Neural cell (in vitro differentiated cells): ENCODE results near the gene BMP8B. TPM values are rescaled to one million over a fixed set of nuclear protein-coding genes. Genes with fewer than 3 reads are reported as not detected.

Source experiments
- H2AFZ ChIP-seq: fragments of 200-600, 300-800 bp; sonication (generic), shearing (Covaris generic); 2 replicates; pipeline ENCODE4 v1.6.0; 2014; ENCODE audit warnings: low read depth, mild to moderate bottlenecking, antibody characterized with exemption, low read length, moderate library complexity
- H3F3A ChIP-seq: fragments of 200-600 bp; shearing (Covaris generic); 2 replicates; pipeline ENCODE4 v1.6.1; 2016; ENCODE audit warnings: mild to moderate bottlenecking, moderate library complexity, mixed read lengths, antibody characterized with exemption, low read length; ENCODE audit not compliant: insufficient read depth, poor library complexity, severe bottlenecking
- H3K27ac ChIP-seq: fragments of 200-600, 300-800 bp; sonication (generic), shearing (Covaris generic); 2 replicates; pipeline ENCODE4 v1.5.1; 2014; ENCODE audit warnings: mild to moderate bottlenecking, low read length, moderate library complexity
- H3K27me3 ChIP-seq: fragments of 300-800, 200-600 bp; sonication (generic), shearing (Covaris generic); 2 replicates; pipeline ENCODE4 v1.6.0; 2014; ENCODE audit warnings: mild to moderate bottlenecking, low read depth, low read length, moderate library complexity; ENCODE audit not compliant: insufficient read depth
- H3K36me3 ChIP-seq: fragments of 300-800, 200-600 bp; sonication (generic), shearing (Covaris generic); 2 replicates; pipeline ENCODE4 v1.5.1; 2014; ENCODE audit warnings: mild to moderate bottlenecking, antibody characterized with exemption, low read length, moderate library complexity; ENCODE audit not compliant: insufficient read depth
- H3K4me2 ChIP-seq: fragments of 300-800, 200-600 bp; sonication (generic), shearing (Covaris generic); 2 replicates; pipeline ENCODE4 v1.6.0; 2014; ENCODE audit warnings: mild to moderate bottlenecking, low read length
- H3K4me3 ChIP-seq: fragments of 300-800, 200-600 bp; sonication (generic), shearing (Covaris generic); 2 replicates; pipeline ENCODE4 v1.5.1; 2014; ENCODE audit warnings: mild to moderate bottlenecking, low read length, moderate library complexity
- H3K79me2 ChIP-seq: fragments of 200-600 bp; shearing (Covaris generic); replicated peaks from 2 replicates; pipeline ENCODE4 v1.6.0; 2014; ENCODE audit warnings: mild to moderate bottlenecking, low read length, moderate library complexity; ENCODE audit not compliant: insufficient read depth
- H3K9ac ChIP-seq: fragments of 300-800, 200-600 bp; sonication (generic), shearing (Covaris generic); 2 replicates; pipeline ENCODE4 v1.6.1; 2016; ENCODE audit warnings: mild to moderate bottlenecking, low read length, mixed read lengths
- H3K9me2 ChIP-seq: fragments of 200-600 bp; shearing (Covaris generic); 2 replicates; pipeline ENCODE4 v1.6.1; 2016; ENCODE audit warnings: mild to moderate bottlenecking, low read length, mixed read lengths; ENCODE audit not compliant: insufficient read depth
- H3K9me3 ChIP-seq: fragments of 200-600, 300-800 bp; sonication (generic), shearing (Covaris generic); 2 replicates; pipeline ENCODE4 v1.6.1; 2016; ENCODE audit warnings: mild to moderate bottlenecking, mixed run types, low read length, moderate library complexity, mixed read lengths
- H4K20me1 ChIP-seq: fragments of 200-600 bp; shearing (Covaris generic); 2 replicates; pipeline ENCODE4 v1.6.1; 2016; ENCODE audit warnings: mild to moderate bottlenecking, mixed run types; ENCODE audit not compliant: insufficient read depth
- CTCF ChIP-seq: fragments of 450-650 bp; IDR thresholded peaks from 2 replicates; pipeline ENCODE4 v1.5.1; 2014; ENCODE audit warnings: antibody characterized with exemption, mild to moderate bottlenecking, moderate library complexity; ENCODE audit not compliant: poor library complexity, severe bottlenecking
- EP300 ChIP-seq: fragments of 450-650 bp; conservative IDR thresholded peaks from 2 replicates; pipeline ENCODE4 v1.6.1; 2014; ENCODE audit warnings: antibody characterized with exemption, mild to moderate bottlenecking, moderate library complexity; ENCODE audit not compliant: poor library complexity, severe bottlenecking
- EZH2 ChIP-seq: fragments of 200-600, 300-800 bp; shearing (Covaris generic), sonication (generic); IDR thresholded peaks from 2 replicates; pipeline ENCODE4 v1.6.1; 2014; ENCODE audit warnings: antibody characterized with exemption, low read length, borderline replicate concordance, mild to moderate bottlenecking; ENCODE audit not compliant: insufficient read depth, poor library complexity, severe bottlenecking
- MXI1 ChIP-seq: fragments of 450-650 bp; conservative IDR thresholded peaks from 2 replicates; pipeline ENCODE4 v1.6.1; 2014; ENCODE audit warnings: antibody characterized with exemption, mild to moderate bottlenecking; ENCODE audit not compliant: poor library complexity, severe bottlenecking
- POLR2AphosphoS5 ChIP-seq: IDR thresholded peaks from 2 replicates; pipeline ENCODE4 v1.6.1; 2012
- RAD21 ChIP-seq: fragments of 450-650 bp; conservative IDR thresholded peaks from 2 replicates; pipeline ENCODE4 v1.6.1; 2014; ENCODE audit warnings: antibody characterized with exemption, mild to moderate bottlenecking, moderate library complexity
- REST ChIP-seq: IDR thresholded peaks from 2 replicates; pipeline ENCODE4 v1.6.1; 2012; ENCODE audit warnings: borderline replicate concordance
- SMC3 ChIP-seq: fragments of 450-650 bp; conservative IDR thresholded peaks from 2 replicates; pipeline ENCODE4 v1.6.1; 2014; ENCODE audit warnings: antibody characterized with exemption, mild to moderate bottlenecking, moderate library complexity; ENCODE audit not compliant: poor library complexity
- TAF1 ChIP-seq: IDR thresholded peaks from 2 replicates; pipeline ENCODE4 v1.6.1; 2012; ENCODE audit warnings: low read depth
- polyA plus RNA-seq: library from polyadenylated mRNA; depleted of rRNA; stranded (reverse); fragments of >200 nt; gene quantifications from 2 replicates; pipeline ENCODE4 v1.2.3, GENCODE V29; 2014

BMP8B gene
- polyA plus RNA-seq, 1 donor from 2014 or later: 0.04 TPM

GRCh38 chr1:39802496-39803260, 14.0 kb upstream of the BMP8B start:
- Histone ChIP-seq H3K36me3 (no peaks in the 10 kb centered on the region), H3F3A (no peaks in the 10 kb centered on the region), H4K20me1 (no peaks in the 10 kb centered on the region), H3K9me3 (no peaks in the 10 kb centered on the region), H3K4me3 (no peak overlapping the region), H3K79me2 (no peaks in the 10 kb centered on the region), H3K27me3 (no peaks in the 10 kb centered on the region), H3K27ac (no peak overlapping the region), H3K4me2 (no peak overlapping the region), H3K9me2 (no peaks in the 10 kb centered on the region), H2AFZ (no peak overlapping the region), H3K9ac (no peak overlapping the region)
- TF ChIP-seq RAD21: no peak
- no peak for TF ChIP-seq TAF1
- no peak for TF ChIP-seq REST
- TF ChIP-seq CTCF: no peak
- no peak for TF ChIP-seq EP300
- TF ChIP-seq EZH2: no peak
- TF ChIP-seq POLR2AphosphoS5: no peak
- no peak for TF ChIP-seq MXI1
- TF ChIP-seq SMC3: no peak

GRCh38 chr1:39800471-39800835, 11.8 kb upstream of the BMP8B start:
- Histone ChIP-seq H2AFZ (no peak overlapping the region), H3K9me2 (no peaks in the 10 kb centered on the region), H3K4me2 (no peak overlapping the region), H3K27ac (no peak overlapping the region), H3F3A (no peaks in the 10 kb centered on the region), H3K27me3 (no peaks in the 10 kb centered on the region), H4K20me1 (no peaks in the 10 kb centered on the region), H3K36me3 (no peaks in the 10 kb centered on the region), H3K9ac (no peak overlapping the region), H3K79me2 (no peaks in the 10 kb centered on the region), H3K9me3 (no peaks in the 10 kb centered on the region), H3K4me3 (no peak overlapping the region)
- TF ChIP-seq EZH2: no peak
- TF ChIP-seq RAD21: no peak
- no peak for TF ChIP-seq MXI1
- no peak for TF ChIP-seq EP300
- no peak for TF ChIP-seq REST
- TF ChIP-seq SMC3: no peak
- no peak for TF ChIP-seq POLR2AphosphoS5
- no peak for TF ChIP-seq TAF1
- TF ChIP-seq CTCF: no peak
